HepG2 (cell line): ENCODE results near the gene INSR. TPM values are rescaled to one million over a fixed set of nuclear protein-coding genes. Genes with fewer than 3 reads are reported as not detected.
A peak's percentile ranks its signal among the peaks of the same experiment; 100 is the strongest.

ENCODE experiments used
- AHR ChIP-seq: IDR thresholded peaks from 2 replicates; pipeline ENCODE4 v1.6.1; 2018; ENCODE audit warnings: missing genetic modification reagents, missing compliant biosample characterization
- CHCHD3 ChIP-seq: sonication (generic); formaldehyde crosslinking; IDR thresholded peaks from 2 replicates; pipeline ENCODE4 v1.8.0; 2022; ENCODE audit warnings: mild to moderate bottlenecking, missing genetic modification reagents, moderate library complexity
- DNMT3B ChIP-seq: conservative IDR thresholded peaks from 2 replicates; pipeline ENCODE4 v1.6.1; 2016; ENCODE audit warnings: missing biosample characterization, control low read depth
- EHMT2 ChIP-seq: fragments of 200-600 bp; sonication (generic); IDR thresholded peaks from 2 replicates; pipeline ENCODE4 v1.7.0; 2017; ENCODE audit warnings: antibody characterized with exemption, low read depth, low read length, borderline replicate concordance
- FOXA3 ChIP-seq: IDR thresholded peaks from 2 replicates; pipeline ENCODE4 v1.6.1; 2016; ENCODE audit warnings: missing genetic modification reagents, missing compliant biosample characterization
- HDAC1 ChIP-seq: sonication (generic); formaldehyde crosslinking; IDR thresholded peaks from 2 replicates; pipeline ENCODE4 v1.5.1; 2020; ENCODE audit warnings: mild to moderate bottlenecking, missing genetic modification reagents
- PHF21A ChIP-seq: sonication (generic); formaldehyde crosslinking; IDR thresholded peaks from 2 replicates; pipeline ENCODE4 v1.5.0; 2020; ENCODE audit warnings: mild to moderate bottlenecking, missing genetic modification reagents
- PHF8 ChIP-seq: sonication (generic); formaldehyde crosslinking; IDR thresholded peaks from 2 replicates; pipeline ENCODE4 v1.5.0; 2020; ENCODE audit warnings: missing genetic modification reagents
- RBM39 ChIP-seq: fragments of 200-400 bp; formaldehyde crosslinking; IDR thresholded peaks from one replicate; pipeline ENCODE4 v1.6.1; 2018; ENCODE audit warnings: antibody characterized with exemption, mild to moderate bottlenecking, low read depth, low read length; ENCODE audit not compliant: poor library complexity, severe bottlenecking
- SALL2 ChIP-seq: sonication (generic); formaldehyde crosslinking; IDR thresholded peaks from 2 replicates; pipeline ENCODE4 v1.8.1; 2023; ENCODE audit warnings: mild to moderate bottlenecking, missing genetic modification reagents, inconsistent platforms
- SRSF4 ChIP-seq: fragments of 200-400 bp; formaldehyde crosslinking; IDR thresholded peaks from one replicate; pipeline ENCODE4 v1.6.1; 2018; ENCODE audit warnings: mild to moderate bottlenecking, low read depth, low read length, moderate library complexity; ENCODE audit not compliant: poor library complexity, severe bottlenecking
- STAG1 ChIP-seq: sonication (generic); formaldehyde crosslinking; IDR thresholded peaks from 2 replicates; pipeline ENCODE4 v1.4.0; 2020; ENCODE audit warnings: missing genetic modification reagents
- ZFX ChIP-seq: sonication (generic); formaldehyde crosslinking; IDR thresholded peaks from 2 replicates; pipeline ENCODE4 v1.4.0; 2020; ENCODE audit warnings: mild to moderate bottlenecking, low read depth, missing genetic modification reagents, moderate library complexity
- ZNF225 ChIP-seq: sonication (generic); formaldehyde crosslinking; IDR thresholded peaks from 2 replicates; pipeline ENCODE4 v1.4.0; 2020; ENCODE audit warnings: mild to moderate bottlenecking, missing genetic modification reagents
- ZNF749 ChIP-seq: sonication (generic); formaldehyde crosslinking; IDR thresholded peaks from 2 replicates; pipeline ENCODE4 v1.8.0; 2022; ENCODE audit warnings: mild to moderate bottlenecking, missing genetic modification reagents, moderate library complexity, borderline replicate concordance
- ZNF883 ChIP-seq: sonication (generic); formaldehyde crosslinking; IDR thresholded peaks from 2 replicates; pipeline ENCODE4 v1.5.1; 2020; ENCODE audit warnings: mild to moderate bottlenecking, missing genetic modification reagents; ENCODE audit errors: not compliant biosample characterization
- polyA plus RNA-seq, 8 experiments: library from polyadenylated mRNA; depleted of rRNA in 3 of 8; stranded (reverse) in 7 of 8; unstranded in 1 of 8; fragments of >200 nt; fragmentation: Illumina TruSeq in 4 of 8; extraction: Trizol in 4 of 8; gene quantifications; 2 replicates each; pipeline versions ENCODE4 v1.2.1 to v1.2.3, GENCODE V29; 2011 to 2016; ENCODE audit warnings: low read depth in 4 of 8, missing spikeins in 1 of 8, mixed read lengths in 1 of 8; ENCODE audit not compliant: insufficient read depth in 1 of 8
- total RNA-seq, 5 experiments: library from RNA; depleted of rRNA; stranded (reverse); fragments of >200 nt; fragmentation: Illumina TruSeq; extraction: Trizol; gene quantifications; 2 replicates each; pipeline ENCODE4 v1.2.3, GENCODE V29; 2016; ENCODE audit warnings: low read depth in 1 of 5
- TF ChIP-seq, protein P1 (sequence below): sonication (generic); formaldehyde crosslinking; IDR thresholded peaks from 2 replicates; pipeline ENCODE4 v1.5.0; 2020; ENCODE audit warnings: missing genetic modification reagents
- TF ChIP-seq, protein P2 (sequence below): sonication (generic); formaldehyde crosslinking; IDR thresholded peaks from 2 replicates; pipeline ENCODE4 v1.9.0; 2021; ENCODE audit warnings: missing genetic modification reagents, borderline replicate concordance
- TF ChIP-seq, protein P3 (sequence below): sonication (generic); formaldehyde crosslinking; IDR thresholded peaks from 2 replicates; pipeline ENCODE4 v1.4.0; 2020; ENCODE audit warnings: mild to moderate bottlenecking, missing genetic modification reagents
- TF ChIP-seq, protein P4 (sequence below): sonication (generic); formaldehyde crosslinking; IDR thresholded peaks from 2 replicates; pipeline ENCODE4 v1.5.0; 2020; ENCODE audit warnings: missing genetic modification reagents
- TF ChIP-seq, protein P5 (sequence below): IDR thresholded peaks from 2 replicates; pipeline ENCODE4 v1.6.1; 2016; ENCODE audit warnings: missing compliant biosample characterization, missing genetic modification reagents, borderline replicate concordance
- TF ChIP-seq, protein P6 (sequence below): IDR thresholded peaks from 2 replicates; pipeline ENCODE4 v1.6.1; 2016; ENCODE audit warnings: missing genetic modification reagents, missing compliant biosample characterization

INSR gene
- total and polyA plus RNA-seq, 2 of the 13 experiments (the other 11 are each of a cell fraction or from before 2014, with no cell fraction given): 24.2 to 29.8 TPM

DNA sequence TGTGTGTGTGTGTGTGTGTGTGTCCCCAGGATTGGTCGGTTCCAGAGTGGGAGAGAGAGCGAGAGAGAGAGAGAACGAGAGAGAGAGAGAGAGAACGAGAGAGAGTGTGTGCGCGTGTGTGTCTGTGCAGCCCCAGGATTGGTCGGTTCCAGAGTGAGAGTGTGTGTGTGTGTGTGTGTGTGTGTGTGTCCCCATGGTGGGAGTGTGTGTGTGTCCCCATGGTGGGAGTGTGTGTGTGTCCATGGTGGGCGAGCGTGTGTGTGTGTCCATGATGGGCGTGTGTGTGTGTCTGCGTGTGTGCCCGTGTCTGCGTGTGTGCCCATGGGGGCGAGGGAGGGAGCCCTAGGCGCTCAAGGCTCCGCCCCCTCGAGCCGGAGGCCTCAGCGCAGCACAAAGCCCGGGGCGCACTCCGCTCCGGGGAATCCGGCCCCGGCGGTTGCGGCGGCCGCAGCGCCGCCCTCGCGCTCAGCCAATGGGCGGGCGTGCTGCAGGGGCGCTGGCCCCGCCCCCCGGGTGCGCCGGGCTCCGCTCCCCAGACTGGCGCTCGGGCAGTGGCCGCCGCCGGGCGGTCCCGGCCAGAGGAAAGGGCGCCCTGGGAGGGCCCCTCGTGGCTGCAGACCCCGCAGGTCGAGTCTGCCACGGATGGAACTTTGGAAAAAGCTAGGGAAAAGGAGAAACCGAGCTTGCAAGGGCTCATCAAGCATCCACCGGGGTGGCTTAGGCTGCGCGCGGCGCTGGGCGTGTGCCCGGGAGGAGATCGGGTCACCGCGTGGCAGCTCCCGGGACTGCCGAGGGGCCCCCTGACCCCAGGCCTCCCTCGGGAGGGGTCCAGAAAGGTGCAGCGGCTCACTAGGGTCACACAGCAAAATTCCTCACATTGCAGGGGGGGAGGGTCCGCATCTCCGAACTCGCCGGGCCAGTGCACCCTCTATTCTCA, 96.2 kb downstream of the INSR start (continued):
- TF ChIP-seq RBM39: no peak
- peak; percentile 40; the same call in 1 of the 2 replicates for TF ChIP-seq PHF21A
- TF ChIP-seq, protein P1, sequence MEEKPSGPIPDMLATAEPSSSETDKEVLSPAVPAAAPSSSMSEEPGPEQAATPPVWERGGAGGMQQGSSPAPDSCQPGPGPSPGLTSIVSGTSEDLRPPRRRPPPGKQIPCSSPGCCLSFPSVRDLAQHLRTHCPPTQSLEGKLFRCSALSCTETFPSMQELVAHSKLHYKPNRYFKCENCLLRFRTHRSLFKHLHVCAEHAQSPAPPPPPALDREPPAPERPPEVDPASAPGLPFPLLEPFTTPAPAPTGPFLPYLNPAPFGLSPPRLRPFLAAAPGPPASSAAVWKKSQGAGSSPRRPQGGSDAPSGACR (CRISPR knock-in tag): peak; percentile 28; the same call in 1 of the 2 replicates
- no peak for TF ChIP-seq CHCHD3 (CRISPR knock-in tag)
- peak; percentile 33 for TF ChIP-seq SRSF4
- peak; percentile 19 for TF ChIP-seq STAG1 (CRISPR knock-in tag)
- TF ChIP-seq, protein P2, sequence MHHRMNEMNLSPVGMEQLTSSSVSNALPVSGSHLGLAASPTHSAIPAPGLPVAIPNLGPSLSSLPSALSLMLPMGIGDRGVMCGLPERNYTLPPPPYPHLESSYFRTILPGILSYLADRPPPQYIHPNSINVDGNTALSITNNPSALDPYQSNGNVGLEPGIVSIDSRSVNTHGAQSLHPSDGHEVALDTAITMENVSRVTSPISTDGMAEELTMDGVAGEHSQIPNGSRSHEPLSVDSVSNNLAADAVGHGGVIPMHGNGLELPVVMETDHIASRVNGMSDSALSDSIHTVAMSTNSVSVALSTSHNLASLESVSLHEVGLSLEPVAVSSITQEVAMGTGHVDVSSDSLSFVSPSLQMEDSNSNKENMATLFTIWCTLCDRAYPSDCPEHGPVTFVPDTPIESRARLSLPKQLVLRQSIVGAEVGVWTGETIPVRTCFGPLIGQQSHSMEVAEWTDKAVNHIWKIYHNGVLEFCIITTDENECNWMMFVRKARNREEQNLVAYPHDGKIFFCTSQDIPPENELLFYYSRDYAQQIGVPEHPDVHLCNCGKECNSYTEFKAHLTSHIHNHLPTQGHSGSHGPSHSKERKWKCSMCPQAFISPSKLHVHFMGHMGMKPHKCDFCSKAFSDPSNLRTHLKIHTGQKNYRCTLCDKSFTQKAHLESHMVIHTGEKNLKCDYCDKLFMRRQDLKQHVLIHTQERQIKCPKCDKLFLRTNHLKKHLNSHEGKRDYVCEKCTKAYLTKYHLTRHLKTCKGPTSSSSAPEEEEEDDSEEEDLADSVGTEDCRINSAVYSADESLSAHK: no peak
- TF ChIP-seq, protein P3, sequence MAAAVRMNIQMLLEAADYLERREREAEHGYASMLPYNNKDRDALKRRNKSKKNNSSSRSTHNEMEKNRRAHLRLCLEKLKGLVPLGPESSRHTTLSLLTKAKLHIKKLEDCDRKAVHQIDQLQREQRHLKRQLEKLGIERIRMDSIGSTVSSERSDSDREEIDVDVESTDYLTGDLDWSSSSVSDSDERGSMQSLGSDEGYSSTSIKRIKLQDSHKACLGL (CRISPR knock-in tag): 0 out of 2 replicates have a peak, but pooled peaks have one; percentile 21
- no peak for TF ChIP-seq SALL2
- no peak for TF ChIP-seq ZNF883 (CRISPR knock-in tag)
- peak; percentile 12; the same call in 1 of the 2 replicates for TF ChIP-seq HDAC1 (CRISPR knock-in tag)
- no peak for TF ChIP-seq ZNF749 (CRISPR knock-in tag)
- peak; percentile 4; the same call in 1 of the 2 replicates for TF ChIP-seq FOXA3 (CRISPR knock-in tag)
- TF ChIP-seq PHF8 (CRISPR knock-in tag): peak; percentile 82
- no peak for TF ChIP-seq DNMT3B (CRISPR knock-in tag)
- TF ChIP-seq EHMT2: no peak
- TF ChIP-seq, protein P4, sequence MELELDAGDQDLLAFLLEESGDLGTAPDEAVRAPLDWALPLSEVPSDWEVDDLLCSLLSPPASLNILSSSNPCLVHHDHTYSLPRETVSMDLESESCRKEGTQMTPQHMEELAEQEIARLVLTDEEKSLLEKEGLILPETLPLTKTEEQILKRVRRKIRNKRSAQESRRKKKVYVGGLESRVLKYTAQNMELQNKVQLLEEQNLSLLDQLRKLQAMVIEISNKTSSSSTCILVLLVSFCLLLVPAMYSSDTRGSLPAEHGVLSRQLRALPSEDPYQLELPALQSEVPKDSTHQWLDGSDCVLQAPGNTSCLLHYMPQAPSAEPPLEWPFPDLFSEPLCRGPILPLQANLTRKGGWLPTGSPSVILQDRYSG: peak; percentile 58; the same call in 1 of the 2 replicates
- TF ChIP-seq, protein P5, sequence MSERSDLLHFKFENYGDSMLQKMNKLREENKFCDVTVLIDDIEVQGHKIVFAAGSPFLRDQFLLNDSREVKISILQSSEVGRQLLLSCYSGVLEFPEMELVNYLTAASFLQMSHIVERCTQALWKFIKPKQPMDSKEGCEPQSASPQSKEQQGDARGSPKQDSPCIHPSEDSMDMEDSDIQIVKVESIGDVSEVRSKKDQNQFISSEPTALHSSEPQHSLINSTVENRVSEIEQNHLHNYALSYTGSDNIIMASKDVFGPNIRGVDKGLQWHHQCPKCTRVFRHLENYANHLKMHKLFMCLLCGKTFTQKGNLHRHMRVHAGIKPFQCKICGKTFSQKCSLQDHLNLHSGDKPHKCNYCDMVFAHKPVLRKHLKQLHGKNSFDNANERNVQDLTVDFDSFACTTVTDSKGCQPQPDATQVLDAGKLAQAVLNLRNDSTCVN: no peak
- TF ChIP-seq AHR (CRISPR knock-in tag): no peak
- TF ChIP-seq, protein P6, sequence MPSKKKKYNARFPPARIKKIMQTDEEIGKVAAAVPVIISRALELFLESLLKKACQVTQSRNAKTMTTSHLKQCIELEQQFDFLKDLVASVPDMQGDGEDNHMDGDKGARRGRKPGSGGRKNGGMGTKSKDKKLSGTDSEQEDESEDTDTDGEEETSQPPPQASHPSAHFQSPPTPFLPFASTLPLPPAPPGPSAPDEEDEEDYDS: no peak
- TF ChIP-seq ZNF225 (CRISPR knock-in tag): no peak
- 0 out of 2 replicates have a peak, but pooled peaks have one; percentile 32 for TF ChIP-seq ZFX
